Stomach smooth muscle (tissue), 2 donors: ENCODE data around the gene CC2D2A.
A peak's percentile ranks its signal among the peaks of the same experiment; 100 is the strongest.
"Not testable (repeated sequence)": the region's sequence is repeated elsewhere in the genome, so short reads cannot be mapped to it uniquely, and the experiment has no call there.

ENCODE experiments used
- H3K27ac ChIP-seq: one replicate; pipeline ENCODE4 v1.7.0; 2013; ENCODE audit warnings: mild to moderate bottlenecking, low read length, inconsistent platforms
- H3K27me3 ChIP-seq, 2 donors: one replicate each; pipeline ENCODE4 v1.7.0; 2013; ENCODE audit warnings: low read length in 2 of 2; ENCODE audit not compliant: insufficient read depth in 2 of 2, control insufficient read depth in 1 of 2
- H3K36me3 ChIP-seq, 2 donors: one replicate each; pipeline ENCODE4 v1.7.0; 2013; ENCODE audit warnings: low read length in 2 of 2; ENCODE audit not compliant: control insufficient read depth in 2 of 2, insufficient read depth in 2 of 2
- H3K4me1 ChIP-seq: one replicate; pipeline ENCODE4 v1.7.0; 2013; ENCODE audit warnings: low read length; ENCODE audit not compliant: control insufficient read depth, insufficient read depth
- H3K4me3 ChIP-seq, 2 donors: one replicate each; pipeline ENCODE4 v1.7.0; 2013; ENCODE audit warnings: low read length in 2 of 2
- H3K9ac ChIP-seq, 2 donors: one replicate each; pipeline ENCODE4 v1.7.0; 2013; ENCODE audit warnings: low read length in 2 of 2, mild to moderate bottlenecking in 1 of 2
- H3K9me3 ChIP-seq, 2 donors: one replicate each; pipeline ENCODE4 v1.7.0; 2013; ENCODE audit warnings: low read length in 2 of 2; ENCODE audit not compliant: control insufficient read depth in 2 of 2
- donor health status: healthy.
- donor health status: Pancreatic carcinoma.

CC2D2A gene

GRCh38 chr4:15617407-15617806 lies 147.7 kb downstream of the CC2D2A start:
- not testable (repeated sequence) for H3K27ac ChIP-seq, H3K27me3 ChIP-seq, H3K36me3 ChIP-seq, H3K4me1 ChIP-seq, H3K4me3 ChIP-seq, H3K9ac ChIP-seq
- H3K9me3 ChIP-seq, result peaks cover 2 to 13% of the 10 kb centered on the region in 2 donors

GRCh38 chr4:15636818-15637217 lies 167.1 kb downstream of the CC2D2A start:
- Histone ChIP-seq H3K4me3 (no peak overlapping the region), H3K27me3 (no peaks in the 10 kb centered on the region), H3K36me3 (peaks cover 5 to 17% of the 10 kb centered on the region in 2 donors), H3K9ac (no peak overlapping the region), H3K4me1 (no peaks in the 10 kb centered on the region), H3K9me3 (no peaks in the 10 kb centered on the region), H3K27ac (no peak overlapping the region)

GRCh38 chr4:15638418-15638817 lies 168.7 kb downstream of the CC2D2A start:
- no peak overlapping the region for H3K4me3 ChIP-seq
- H3K9me3 ChIP-seq, result no peaks in the 10 kb centered on the region
- no peak overlapping the region for H3K9ac ChIP-seq
- no peaks in the 10 kb centered on the region for H3K4me1 ChIP-seq
- no peaks in the 10 kb centered on the region for H3K27me3 ChIP-seq
- H3K27ac ChIP-seq, result no peak overlapping the region
- peaks cover 5 to 17% of the 10 kb centered on the region in 2 donors for H3K36me3 ChIP-seq

- no peak overlapping the region for H3K4me3 ChIP-seq
These were observed 178.9 kb downstream of the CC2D2A start for GRCh38 chr4:15648600-15648999.

GRCh38 chr4:15649914-15650545 lies 180.3 kb downstream of the CC2D2A start:
- H3K27me3 ChIP-seq, result no peaks in the 10 kb centered on the region
- H3K4me1 ChIP-seq, result peaks cover 4% of the 10 kb centered on the region
- no peaks in the 10 kb centered on the region for H3K36me3 ChIP-seq
- peak overlapping the region in 1 of 2 donors; percentile 1 for H3K9ac ChIP-seq
- peak overlapping the region in 1 of 2 donors; percentile 30 for H3K4me3 ChIP-seq
- H3K9me3 ChIP-seq, result no peaks in the 10 kb centered on the region
- H3K27ac ChIP-seq, result no peak overlapping the region

More at GRCh38 chr4:15648600-15648999, 178.9 kb downstream of the CC2D2A start:
- H3K9me3 ChIP-seq, result no peaks in the 10 kb centered on the region
- no peak overlapping the region for H3K27ac ChIP-seq
- H3K9ac ChIP-seq, result no peak overlapping the region
- no peaks in the 10 kb centered on the region for H3K36me3 ChIP-seq
- peaks cover 4% of the 10 kb centered on the region for H3K4me1 ChIP-seq
- H3K27me3 ChIP-seq, result no peaks in the 10 kb centered on the region
